ENCODE data around the gene NDUFB4. TPM values are rescaled to one million over a fixed set of nuclear protein-coding genes. Genes with fewer than 3 reads are reported as not detected.

The NDUFB4 gene
- total and polyA plus RNA-seq, 4 donors: 84.4 to 191 (median 137) TPM

DNA sequence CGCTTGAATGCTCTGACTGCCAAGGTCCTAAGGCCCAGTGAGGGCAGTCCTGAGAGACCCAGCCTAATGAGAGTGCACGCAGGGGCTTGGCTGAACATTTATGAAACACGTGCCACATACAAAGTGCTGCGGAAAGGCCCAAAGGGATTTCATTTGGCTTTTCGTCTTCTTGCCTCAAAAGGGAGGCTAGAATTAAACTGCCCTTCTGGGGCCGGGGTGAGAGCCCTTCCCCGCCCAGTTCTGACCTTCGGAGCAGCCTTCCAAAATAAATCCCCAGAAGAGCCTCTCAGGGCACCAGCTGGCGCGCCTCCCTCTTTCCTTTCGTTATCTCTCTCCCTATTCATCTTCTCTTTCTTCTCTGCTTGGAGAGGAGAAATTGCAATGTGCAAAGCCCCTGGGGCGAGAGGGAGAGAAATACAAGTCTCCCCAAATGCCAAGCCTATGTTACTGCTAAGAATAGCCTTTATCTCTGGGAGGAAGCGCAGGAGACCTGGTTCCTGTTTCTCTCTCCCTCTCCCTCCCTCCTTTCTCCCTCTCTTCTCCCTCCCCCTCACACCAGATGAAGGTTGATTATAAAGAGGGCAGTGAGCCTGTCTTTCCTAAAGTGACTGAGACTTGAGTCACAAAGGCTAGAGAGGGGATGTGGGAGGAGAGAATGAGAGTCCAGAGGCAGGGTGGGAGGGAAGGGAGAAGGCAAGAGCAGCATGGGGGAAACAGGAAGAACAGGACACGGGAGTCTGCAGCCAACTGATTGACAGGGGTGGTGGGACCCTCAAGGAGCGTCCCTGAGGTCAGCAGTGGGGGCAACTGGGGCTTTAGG, 36.7 kb upstream of the NDUFB4 start:
- peak; percentile 53 to 80 for DNase-seq
- Histone ChIP-seq H3K4me3 (ENCODE audit: low read length in 2 of 2) (peak overlapping the region; percentile 8 to 18), H3K27me3 (ENCODE audit: control insufficient read depth in 1 of 2, insufficient read depth in 2 of 2, low read length in 1 of 2) (no peaks in the 10 kb centered on the region), H3K4me1 (ENCODE audit: control insufficient read depth in 1 of 2, insufficient read depth in 2 of 2, low read length in 2 of 2) (no peaks in the 10 kb centered on the region), H3K9me3 (ENCODE audit: control insufficient read depth, low read length) (no peaks in the 10 kb centered on the region), H3K36me3 (ENCODE audit: control insufficient read depth in 1 of 2, insufficient read depth in 2 of 2, low read length in 1 of 2) (no peaks in the 10 kb centered on the region), H3K27ac (ENCODE audit: low read depth in 1 of 2, low read length in 2 of 2) (peak overlapping the region; percentile 82 to 84)
- intact Hi-C loops (cut with DNase I): loop anchor here (1.0 to 5.0 kb wide), 8 partner anchors 52 to 317 kb away; partner anchors contain the start of gene FSTL1 (in 1 of the 2)
- 3 to 4% methylated on average over 15 of the region's 15 CpGs for WGBS, 2 donors
- ATAC-seq (ENCODE audit: low FRiP score): peak; percentile 60

DNA sequence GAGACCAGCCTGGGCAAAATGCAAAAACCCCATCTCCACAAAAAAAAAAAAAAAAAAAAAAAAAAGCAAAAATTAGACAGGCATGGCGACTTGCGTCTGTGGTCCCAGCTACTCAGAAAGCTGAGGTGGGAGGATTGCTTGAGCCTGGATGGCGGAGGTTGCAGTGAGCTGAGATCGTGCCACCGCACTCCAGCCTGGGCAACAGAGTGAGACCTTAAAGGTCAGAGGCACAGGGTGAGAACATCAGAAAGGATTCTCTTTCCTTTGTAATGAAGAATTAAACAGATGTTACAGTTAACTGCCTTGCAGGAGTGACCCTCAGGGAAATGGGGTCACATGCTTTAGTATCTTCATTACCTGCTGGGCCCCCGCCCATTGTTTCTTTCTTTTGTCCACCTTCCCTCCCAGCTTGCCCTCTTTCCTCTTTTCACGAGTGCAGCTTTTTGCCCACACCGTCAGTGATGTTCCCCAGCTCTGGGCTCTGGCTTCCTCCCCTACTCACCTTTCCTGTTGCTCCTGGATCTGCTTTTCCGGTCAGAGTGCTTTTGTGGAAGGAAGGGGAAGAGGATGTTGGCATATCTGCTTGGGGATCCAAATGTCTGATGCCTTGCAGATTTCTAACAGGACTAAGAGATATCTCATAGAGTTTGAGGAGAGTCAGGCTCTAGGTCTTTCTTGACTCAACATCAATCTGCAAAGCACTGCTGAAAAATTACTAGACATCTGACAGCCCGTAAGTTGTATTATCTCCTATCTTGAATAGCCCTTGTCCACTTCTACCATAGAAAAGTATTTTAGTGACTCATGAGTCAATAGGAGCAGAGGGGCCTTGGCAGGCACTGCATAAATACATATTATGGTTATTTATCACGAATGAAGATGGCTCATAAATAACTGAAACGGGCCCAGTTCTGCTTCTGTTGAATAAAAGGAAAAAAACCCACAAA, 35.6 kb upstream of the NDUFB4 start:
- WGBS, 2 donors: 84 to 85% methylated on average over 12 of the region's 12 CpGs
- Histone ChIP-seq H3K4me3 (ENCODE audit: low read length in 2 of 2) (no peak overlapping the region), H3K27ac (ENCODE audit: low read depth in 1 of 2, low read length in 2 of 2) (no peak overlapping the region), H3K9me3 (ENCODE audit: control insufficient read depth, low read length) (no peaks in the 10 kb centered on the region), H3K4me1 (ENCODE audit: control insufficient read depth in 1 of 2, insufficient read depth in 2 of 2, low read length in 2 of 2) (no peaks in the 10 kb centered on the region), H3K36me3 (ENCODE audit: control insufficient read depth in 1 of 2, insufficient read depth in 2 of 2, low read length in 1 of 2) (no peaks in the 10 kb centered on the region), H3K27me3 (ENCODE audit: control insufficient read depth in 1 of 2, insufficient read depth in 2 of 2, low read length in 1 of 2) (no peaks in the 10 kb centered on the region)
- intact Hi-C loops (cut with DNase I): loop anchor here (5.0 kb wide), 2 partner anchors 237 to 318 kb away; no protein-coding TSS in a partner anchor
- ATAC-seq (ENCODE audit: low FRiP score): no peak
- DNase-seq: no peak

DNA sequence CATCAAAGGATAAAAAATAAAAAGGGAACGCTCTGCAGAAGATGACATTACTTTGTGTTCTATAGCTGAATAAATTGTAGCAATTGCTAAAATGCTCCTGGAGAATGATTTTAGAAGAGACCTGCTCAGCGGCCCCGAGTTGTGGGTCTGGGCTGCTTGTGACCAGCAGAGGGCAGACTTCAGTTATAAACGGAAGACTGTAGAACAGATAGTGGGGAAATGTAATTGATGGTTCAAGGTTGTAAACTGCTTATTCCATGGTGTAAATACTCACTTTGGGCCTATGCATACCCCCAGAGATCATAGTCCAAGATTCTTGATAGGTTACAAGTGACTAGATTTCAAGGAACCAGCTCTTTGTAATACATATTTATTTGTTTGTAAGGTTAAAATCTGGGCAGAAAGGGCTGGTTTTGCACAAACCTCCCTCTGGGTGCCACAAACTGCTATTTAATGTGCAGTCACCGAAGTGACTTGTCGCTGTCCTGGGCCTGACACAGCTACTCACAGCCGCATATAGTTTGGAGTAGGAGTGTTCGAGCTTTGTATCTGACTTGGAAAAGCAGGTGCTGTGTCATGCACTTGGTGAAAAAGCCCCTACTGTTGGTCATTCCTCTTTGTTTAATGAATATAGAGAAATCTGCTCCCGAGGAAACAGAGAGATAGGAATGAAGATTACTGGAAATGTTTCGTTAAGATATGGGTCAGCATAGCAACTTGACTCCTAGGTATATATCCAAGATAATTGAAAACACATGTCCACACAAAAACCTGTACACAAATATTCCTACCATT, 34.7 kb upstream of the NDUFB4 start:
- intact Hi-C loops (cut with DNase I): loop anchor here (5.0 kb wide), 2 partner anchors 236 to 319 kb away; no protein-coding TSS in a partner anchor
- WGBS, 2 donors: 26 to 27% methylated on average over 10 of the region's 10 CpGs
- H3K27me3 ChIP-seq (ENCODE audit: control insufficient read depth in 1 of 2, insufficient read depth in 2 of 2, low read length in 1 of 2): no peaks in the 10 kb centered on the region
- H3K36me3 ChIP-seq (ENCODE audit: control insufficient read depth in 1 of 2, insufficient read depth in 2 of 2, low read length in 1 of 2): no peaks in the 10 kb centered on the region
- no peaks in the 10 kb centered on the region for H3K4me1 ChIP-seq (ENCODE audit: control insufficient read depth in 1 of 2, insufficient read depth in 2 of 2, low read length in 2 of 2)
- ATAC-seq (ENCODE audit: low FRiP score) (peak; percentile 63), DNase-seq (peak; percentile 74 to 86)
- no peak overlapping the region for H3K27ac ChIP-seq (ENCODE audit: low read depth in 1 of 2, low read length in 2 of 2)
- no peaks in the 10 kb centered on the region for H3K9me3 ChIP-seq (ENCODE audit: control insufficient read depth, low read length)
- no peak overlapping the region for H3K4me3 ChIP-seq (ENCODE audit: low read length in 2 of 2)

DNA sequence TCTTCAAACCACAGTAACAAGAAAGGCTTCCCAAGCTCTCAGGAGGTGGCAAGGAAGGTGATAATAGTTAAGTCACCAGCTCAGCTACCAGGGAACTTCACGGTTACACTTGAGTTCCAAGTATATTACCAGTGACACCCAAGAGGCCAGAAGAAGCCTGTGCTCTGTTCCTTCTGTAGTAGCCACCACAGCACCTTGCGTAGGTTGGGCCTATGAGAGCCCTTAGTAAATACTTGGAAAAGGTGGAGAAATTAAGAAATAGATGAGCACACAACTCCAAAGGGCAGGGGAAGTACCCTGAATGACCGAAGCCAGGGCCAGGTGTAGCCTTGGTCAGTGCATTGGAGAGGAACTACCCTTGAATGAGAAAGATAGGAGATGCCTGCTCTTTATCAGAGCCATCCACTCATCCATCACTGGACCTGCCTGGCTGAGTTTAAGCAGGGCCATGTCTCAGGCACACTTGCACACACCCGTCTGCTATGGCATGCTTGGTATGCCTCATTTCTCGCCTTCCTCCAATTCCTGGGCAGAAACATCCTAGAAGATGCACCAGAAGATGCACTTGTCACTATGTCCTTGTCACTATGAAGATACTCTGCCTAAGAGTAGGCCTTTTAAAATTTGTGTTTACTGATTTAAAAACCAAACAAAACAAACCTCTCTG, 32.6 kb upstream of the NDUFB4 start:
- WGBS, 2 donors: 90 to 92% methylated on average over 5 of the region's 5 CpGs
- Histone ChIP-seq H3K4me3 (ENCODE audit: low read length in 2 of 2) (no peak overlapping the region), H3K4me1 (ENCODE audit: control insufficient read depth in 1 of 2, insufficient read depth in 2 of 2, low read length in 2 of 2) (no peaks in the 10 kb centered on the region), H3K36me3 (ENCODE audit: control insufficient read depth in 1 of 2, insufficient read depth in 2 of 2, low read length in 1 of 2) (no peaks in the 10 kb centered on the region), H3K27me3 (ENCODE audit: control insufficient read depth in 1 of 2, insufficient read depth in 2 of 2, low read length in 1 of 2) (no peaks in the 10 kb centered on the region), H3K9me3 (ENCODE audit: control insufficient read depth, low read length) (no peaks in the 10 kb centered on the region), H3K27ac (ENCODE audit: low read depth in 1 of 2, low read length in 2 of 2) (no peak overlapping the region)
- intact Hi-C loops (cut with DNase I): loop anchor here (5.0 kb wide), 2 partner anchors 234 to 321 kb away; no protein-coding TSS in a partner anchor
- no peak for ATAC-seq (ENCODE audit: low FRiP score)
- peak in 1 of 2 donors; percentile 12 for DNase-seq

DNA sequence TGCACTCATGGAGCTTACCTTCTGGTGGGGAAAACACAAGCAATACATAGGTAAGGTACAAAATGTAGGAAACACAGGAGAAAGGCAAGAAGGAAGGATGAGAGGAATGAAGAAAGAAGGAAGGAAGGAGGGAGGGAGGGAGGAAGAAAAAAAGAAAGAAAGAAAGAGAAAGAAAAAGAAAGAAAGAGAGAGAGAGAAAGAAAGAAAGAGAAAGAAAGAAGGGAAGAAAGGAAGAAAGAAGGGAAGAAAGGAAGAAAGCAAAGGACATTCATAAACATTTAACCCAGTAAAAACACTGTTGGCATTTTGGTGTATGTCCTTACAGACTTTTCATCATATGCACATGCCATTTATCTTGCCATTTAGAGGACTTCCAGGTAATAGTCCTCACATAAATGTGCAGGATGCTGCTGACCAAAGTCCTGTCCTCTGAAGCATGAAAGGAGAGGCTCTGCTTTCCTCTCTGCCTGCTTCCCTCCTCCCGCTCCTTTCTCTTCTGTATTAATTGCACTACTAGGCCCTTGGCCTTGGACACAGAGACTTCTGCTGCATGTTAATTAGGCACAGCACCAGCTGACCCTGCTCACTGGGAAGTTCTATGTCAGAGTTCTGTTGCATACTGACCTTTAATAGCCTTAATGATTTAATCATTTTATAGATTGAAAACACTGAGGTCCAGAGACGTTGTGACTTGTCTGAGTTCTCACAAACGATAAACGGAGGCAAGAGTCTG, 29.7 kb upstream of the NDUFB4 start:
- ATAC-seq (ENCODE audit: low FRiP score): no peak
- DNase-seq: no peak
- no peaks in the 10 kb centered on the region for H3K27me3 ChIP-seq (ENCODE audit: control insufficient read depth in 1 of 2, insufficient read depth in 2 of 2, low read length in 1 of 2)
- no peaks in the 10 kb centered on the region for H3K9me3 ChIP-seq (ENCODE audit: control insufficient read depth, low read length)
- 76 to 79% methylated on average over 4 of the region's 4 CpGs for WGBS, 2 donors
- no peak overlapping the region for H3K27ac ChIP-seq (ENCODE audit: low read depth in 1 of 2, low read length in 2 of 2)
- no peak overlapping the region for H3K4me3 ChIP-seq (ENCODE audit: low read length in 2 of 2)
- no peaks in the 10 kb centered on the region for H3K4me1 ChIP-seq (ENCODE audit: control insufficient read depth in 1 of 2, insufficient read depth in 2 of 2, low read length in 2 of 2)
- no peaks in the 10 kb centered on the region for H3K36me3 ChIP-seq (ENCODE audit: control insufficient read depth in 1 of 2, insufficient read depth in 2 of 2, low read length in 1 of 2)
- intact Hi-C loops (cut with DNase I): no loop called here

DNA sequence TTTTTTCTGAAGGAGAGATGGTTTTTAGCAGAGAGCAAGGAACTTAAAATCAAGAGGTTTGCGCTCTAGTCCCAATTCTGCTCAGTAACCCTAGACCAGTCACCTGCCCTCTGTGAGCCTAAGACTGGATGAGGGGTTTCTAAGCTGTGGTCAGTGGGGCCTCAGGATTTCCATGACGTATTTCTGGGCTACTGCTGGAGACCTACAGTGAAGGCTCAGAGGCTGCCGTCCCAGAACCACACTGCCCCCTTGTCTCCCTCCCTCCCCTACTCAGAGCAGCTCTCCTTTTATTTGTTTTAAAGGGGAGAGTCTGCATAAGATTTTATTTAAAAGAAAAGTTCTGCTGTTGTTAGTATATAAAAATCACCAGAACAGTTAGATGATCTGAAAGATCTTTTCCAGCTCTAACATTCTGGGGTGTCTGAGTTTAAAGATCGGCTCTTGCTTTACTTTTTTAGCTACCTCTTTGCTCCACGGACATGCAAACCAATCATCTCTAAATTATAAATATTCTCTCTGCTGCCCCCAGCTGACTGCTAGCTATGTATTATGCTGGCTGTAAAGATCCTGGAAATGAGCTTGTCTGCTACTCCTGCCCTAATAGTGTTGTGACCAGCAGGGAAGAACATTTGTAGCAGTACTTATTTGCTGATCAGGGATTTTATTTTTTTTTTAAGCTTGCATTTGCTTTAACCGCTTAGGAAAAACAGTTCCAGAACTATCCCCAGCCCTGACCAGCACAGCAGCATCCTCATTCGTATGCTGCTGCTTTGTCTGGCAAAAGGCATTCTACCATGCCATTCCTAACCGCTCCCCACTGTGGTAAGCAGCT, 28.6 kb upstream of the NDUFB4 start:
- H3K4me3 ChIP-seq (ENCODE audit: low read length in 2 of 2): peak overlapping the region in 1 of 2 donors; percentile 31

DNA sequence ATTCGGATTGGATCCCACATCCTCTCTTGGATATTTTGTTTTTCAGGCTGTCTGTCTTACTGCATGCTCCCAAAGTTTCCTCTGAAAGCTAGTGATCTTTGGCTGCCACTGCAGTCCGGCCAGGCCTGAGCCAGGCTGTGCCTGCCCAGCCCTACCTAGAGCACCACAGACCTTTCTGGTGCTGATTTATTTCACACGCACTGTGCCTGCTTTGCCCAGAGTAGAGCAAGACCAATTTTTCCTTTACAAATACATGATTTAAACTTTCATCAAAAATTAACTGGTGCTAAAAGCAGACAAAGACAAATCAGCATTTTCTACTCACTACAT, 28.0 kb upstream of the NDUFB4 start:
- Histone ChIP-seq H3K27ac (ENCODE audit: low read depth in 1 of 2, low read length in 2 of 2) (peak overlapping the region; percentile 12 to 70), H3K9me3 (ENCODE audit: control insufficient read depth, low read length) (peaks cover 2% of the 10 kb centered on the region), H3K36me3 (ENCODE audit: control insufficient read depth in 1 of 2, insufficient read depth in 2 of 2, low read length in 1 of 2) (no peaks in the 10 kb centered on the region), H3K4me3 (ENCODE audit: low read length in 2 of 2) (no peak overlapping the region), H3K27me3 (ENCODE audit: control insufficient read depth in 1 of 2, insufficient read depth in 2 of 2, low read length in 1 of 2) (no peaks in the 10 kb centered on the region), H3K4me1 (ENCODE audit: control insufficient read depth in 1 of 2, insufficient read depth in 2 of 2, low read length in 2 of 2) (no peaks in the 10 kb centered on the region)
- WGBS, 2 donors: 21 to 34% methylated on average over 3 of the region's 3 CpGs
- DNase-seq: no peak
- ATAC-seq (ENCODE audit: low FRiP score): no peak
- intact Hi-C loops (cut with DNase I): no loop called here

More for the DNA sequence above, 28.6 kb upstream of the NDUFB4 start:
- peak; percentile 76 for ATAC-seq (ENCODE audit: low FRiP score)
- DNase-seq: peak in 1 of 2 donors; percentile 17
- Histone ChIP-seq H3K9me3 (ENCODE audit: control insufficient read depth, low read length) (no peaks in the 10 kb centered on the region), H3K4me1 (ENCODE audit: control insufficient read depth in 1 of 2, insufficient read depth in 2 of 2, low read length in 2 of 2) (no peaks in the 10 kb centered on the region), H3K27ac (ENCODE audit: low read depth in 1 of 2, low read length in 2 of 2) (peak overlapping the region; percentile 12 to 70), H3K27me3 (ENCODE audit: control insufficient read depth in 1 of 2, insufficient read depth in 2 of 2, low read length in 1 of 2) (no peaks in the 10 kb centered on the region), H3K36me3 (ENCODE audit: control insufficient read depth in 1 of 2, insufficient read depth in 2 of 2, low read length in 1 of 2) (no peaks in the 10 kb centered on the region)
- intact Hi-C loops (cut with DNase I): no loop called here
- WGBS, 2 donors: 19 to 23% methylated on average over 8 of the region's 8 CpGs

All from aorta (tissue), 5 donors.